Astrocyte (in vitro differentiated cells and primary cell): ENCODE data around the gene LHFPL4. TPM values are rescaled to one million over a fixed set of nuclear protein-coding genes. Genes with fewer than 3 reads are reported as not detected.

Source experiments
- DNase-seq: peaks from one replicate; pipeline ENCODE4 v3.0.0-alpha.2; 2010; ENCODE audit warnings: low read depth
- FAIRE-seq: peaks from 2 replicates; lab custom pipeline; 2011; peaks lifted over from hg19 to GRCh38; lab: Jason Lieb, UNC
- H2AFZ ChIP-seq: 2 replicates; pipeline ENCODE4 v1.6.0; 2012; ENCODE audit warnings: low read depth, low read length, inconsistent platforms
- H3K27ac ChIP-seq: 2 replicates; pipeline ENCODE4 v1.5.1; 2011; ENCODE audit warnings: low read depth, low read length, inconsistent platforms
- H3K27me3 ChIP-seq: 2 replicates; pipeline ENCODE4 v1.6.0; 2011; ENCODE audit warnings: low read length, inconsistent platforms; ENCODE audit not compliant: insufficient read depth
- H3K36me3 ChIP-seq: 2 replicates; pipeline ENCODE4 v1.5.1; 2011; ENCODE audit warnings: low read length, inconsistent platforms; ENCODE audit not compliant: insufficient read depth
- H3K4me1 ChIP-seq: 2 replicates; pipeline ENCODE4 v1.5.1; 2011; ENCODE audit warnings: low read length, inconsistent platforms; ENCODE audit not compliant: insufficient read depth
- H3K4me2 ChIP-seq: 2 replicates; pipeline ENCODE4 v1.6.0; 2012; ENCODE audit warnings: low read length, inconsistent platforms
- H3K4me3 ChIP-seq: 2 replicates; pipeline ENCODE4 v1.5.1; 2011; ENCODE audit warnings: low read depth, mild to moderate bottlenecking, low read length, inconsistent platforms; ENCODE audit not compliant: insufficient read depth
- H3K79me2 ChIP-seq: 2 replicates; pipeline ENCODE4 v1.6.0; 2012; ENCODE audit warnings: mild to moderate bottlenecking, low read length, inconsistent platforms; ENCODE audit not compliant: insufficient read depth
- H3K9ac ChIP-seq: 2 replicates; pipeline ENCODE4 v1.6.0; 2012; ENCODE audit warnings: mild to moderate bottlenecking, low read length, inconsistent platforms
- H3K9me3 ChIP-seq: 2 replicates; pipeline ENCODE4 v1.5.1; 2012; ENCODE audit warnings: low read depth, mild to moderate bottlenecking, low read length, inconsistent platforms; ENCODE audit not compliant: insufficient read depth
- H4K20me1 ChIP-seq: 2 replicates; pipeline ENCODE4 v1.6.0; 2012; ENCODE audit warnings: low read length, inconsistent platforms; ENCODE audit not compliant: insufficient read depth
- H3K27ac Mint-ChIP-seq: one replicate; pipeline ENCODE4 v1.8.0; 2021; ENCODE audit warnings: mild to moderate bottlenecking, mixed read lengths; ENCODE audit not compliant: unreplicated experiment
- H3K27me3 Mint-ChIP-seq: one replicate; pipeline ENCODE4 v1.8.0; 2021; ENCODE audit warnings: low read depth, mixed read lengths; ENCODE audit not compliant: unreplicated experiment
- H3K36me3 Mint-ChIP-seq: one replicate; pipeline ENCODE4 v1.8.0; 2021; ENCODE audit warnings: low read depth, mixed read lengths; ENCODE audit not compliant: unreplicated experiment
- H3K4me1 Mint-ChIP-seq: one replicate; pipeline ENCODE4 v1.8.0; 2021; ENCODE audit warnings: low read depth, mixed read lengths; ENCODE audit not compliant: unreplicated experiment
- H3K4me3 Mint-ChIP-seq: one replicate; pipeline ENCODE4 v1.8.0; 2021; ENCODE audit warnings: mild to moderate bottlenecking, moderate library complexity, mixed read lengths; ENCODE audit not compliant: unreplicated experiment
- H3K9me3 Mint-ChIP-seq: one replicate; pipeline ENCODE4 v1.8.0; 2021; ENCODE audit warnings: mild to moderate bottlenecking, mixed read lengths; ENCODE audit not compliant: unreplicated experiment
- EZH2 ChIP-seq: IDR thresholded peaks from 2 replicates; pipeline ENCODE4 v1.6.1; 2012; ENCODE audit warnings: mild to moderate bottlenecking, low read length, inconsistent platforms; ENCODE audit not compliant: insufficient read depth
- total RNA-seq: library from RNA; stranded (reverse); gene quantifications from 2 replicates; pipeline ENCODE4 v1.2.1, GENCODE V29; 2021
- TF ChIP-seq, protein P1 (sequence below): IDR thresholded peaks from 2 replicates; pipeline ENCODE4 v1.5.1; 2011; ENCODE audit warnings: low read depth, mild to moderate bottlenecking, inconsistent platforms, low read length, moderate library complexity; ENCODE audit not compliant: insufficient read depth

LHFPL4 gene
- total RNA-seq, 1 donor from 2014 or later: 0.11 TPM

DNA sequence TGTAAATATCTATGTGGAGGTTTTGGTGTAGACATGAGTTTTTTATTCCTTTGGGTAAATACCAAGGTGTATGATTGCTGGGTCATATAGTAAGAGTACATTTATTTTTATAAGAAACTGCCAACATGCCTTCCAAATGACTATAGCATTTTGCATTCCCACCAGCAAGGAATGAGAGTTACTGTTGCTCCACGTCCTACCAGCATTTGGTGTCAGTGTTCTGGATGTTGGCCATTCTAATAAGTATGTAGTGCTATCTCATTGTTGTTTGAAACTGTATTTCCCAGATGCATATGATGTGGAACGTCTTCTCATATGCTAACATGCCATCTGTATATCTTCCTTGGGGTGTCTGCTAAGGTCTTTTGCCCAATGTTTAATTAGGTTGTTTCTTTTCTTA, 38.7 kb downstream of the LHFPL4 start:
- no peaks in the 10 kb centered on the region for H3K36me3 Mint-ChIP-seq
- DNase-seq (no peak), FAIRE-seq (no peak)
- no peak overlapping the region for H2AFZ ChIP-seq
- H3K36me3 ChIP-seq: no peaks in the 10 kb centered on the region
- no peak for TF ChIP-seq EZH2
- TF ChIP-seq, protein P1, sequence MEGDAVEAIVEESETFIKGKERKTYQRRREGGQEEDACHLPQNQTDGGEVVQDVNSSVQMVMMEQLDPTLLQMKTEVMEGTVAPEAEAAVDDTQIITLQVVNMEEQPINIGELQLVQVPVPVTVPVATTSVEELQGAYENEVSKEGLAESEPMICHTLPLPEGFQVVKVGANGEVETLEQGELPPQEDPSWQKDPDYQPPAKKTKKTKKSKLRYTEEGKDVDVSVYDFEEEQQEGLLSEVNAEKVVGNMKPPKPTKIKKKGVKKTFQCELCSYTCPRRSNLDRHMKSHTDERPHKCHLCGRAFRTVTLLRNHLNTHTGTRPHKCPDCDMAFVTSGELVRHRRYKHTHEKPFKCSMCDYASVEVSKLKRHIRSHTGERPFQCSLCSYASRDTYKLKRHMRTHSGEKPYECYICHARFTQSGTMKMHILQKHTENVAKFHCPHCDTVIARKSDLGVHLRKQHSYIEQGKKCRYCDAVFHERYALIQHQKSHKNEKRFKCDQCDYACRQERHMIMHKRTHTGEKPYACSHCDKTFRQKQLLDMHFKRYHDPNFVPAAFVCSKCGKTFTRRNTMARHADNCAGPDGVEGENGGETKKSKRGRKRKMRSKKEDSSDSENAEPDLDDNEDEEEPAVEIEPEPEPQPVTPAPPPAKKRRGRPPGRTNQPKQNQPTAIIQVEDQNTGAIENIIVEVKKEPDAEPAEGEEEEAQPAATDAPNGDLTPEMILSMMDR: no peak
- H3K4me1 ChIP-seq: no peaks in the 10 kb centered on the region
- H4K20me1 ChIP-seq: no peaks in the 10 kb centered on the region
- no peaks in the 10 kb centered on the region for H3K27me3 ChIP-seq
- peaks cover 12% of the 10 kb centered on the region for H3K27me3 Mint-ChIP-seq
- no peaks in the 10 kb centered on the region for H3K4me1 Mint-ChIP-seq
- H3K27ac Mint-ChIP-seq: no peak overlapping the region
- H3K4me2 ChIP-seq: no peak overlapping the region
- H3K4me3 Mint-ChIP-seq: no peak overlapping the region
- H3K27ac ChIP-seq: no peak overlapping the region
- H3K9me3 ChIP-seq: no peaks in the 10 kb centered on the region
- H3K79me2 ChIP-seq: no peaks in the 10 kb centered on the region
- H3K4me3 ChIP-seq: no peak overlapping the region
- H3K9me3 Mint-ChIP-seq: no peaks in the 10 kb centered on the region
- H3K9ac ChIP-seq: no peak overlapping the region

GRCh38 chr3:9514306-9514705, 39.3 kb downstream of the LHFPL4 start:
- Histone ChIP-seq H3K36me3 (no peaks in the 10 kb centered on the region), H4K20me1 (no peaks in the 10 kb centered on the region), H3K9ac (no peak overlapping the region), H3K4me1 (no peaks in the 10 kb centered on the region), H2AFZ (no peak overlapping the region), H3K79me2 (no peaks in the 10 kb centered on the region), H3K4me3 (no peak overlapping the region), H3K27ac (no peak overlapping the region), H3K27me3 (peaks cover 4% of the 10 kb centered on the region), H3K4me2 (no peak overlapping the region), H3K9me3 (no peaks in the 10 kb centered on the region)
- Mint-ChIP-seq H3K4me1 (no peaks in the 10 kb centered on the region), H3K4me3 (no peak overlapping the region), H3K27me3 (peaks cover 11% of the 10 kb centered on the region), H3K36me3 (no peaks in the 10 kb centered on the region), H3K27ac (no peak overlapping the region), H3K9me3 (no peaks in the 10 kb centered on the region)
- FAIRE-seq: no peak
- TF ChIP-seq EZH2: no peak
- TF ChIP-seq, protein P1: no peak
- DNase-seq: no peak

DNA sequence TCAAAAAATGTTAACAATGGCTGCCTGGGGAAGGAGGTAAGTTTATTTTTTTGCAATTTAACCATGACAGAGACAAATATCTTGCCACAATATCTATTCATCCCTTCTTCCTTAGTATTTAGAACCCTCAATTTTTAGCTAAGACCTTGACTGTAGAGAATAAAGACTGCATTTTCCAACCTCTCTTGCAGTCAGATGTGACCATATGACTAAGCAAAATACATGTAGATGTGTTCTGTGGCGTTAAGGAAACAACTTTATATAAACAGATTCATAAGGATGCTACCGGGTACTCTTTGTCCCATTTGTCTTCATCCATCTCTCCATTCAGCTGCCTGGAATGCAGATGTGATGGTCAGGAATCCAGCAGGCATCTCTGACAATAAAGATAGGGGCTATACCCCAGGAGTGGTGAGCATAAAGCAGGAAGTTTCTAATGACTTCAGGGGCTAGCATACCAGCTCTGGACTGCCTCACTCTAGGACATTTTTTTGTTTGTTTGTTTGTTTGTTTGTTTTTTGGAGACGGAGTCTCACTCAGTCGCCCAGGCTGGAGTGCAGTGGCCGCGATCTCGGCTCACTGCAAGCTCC, 41.1 kb downstream of the LHFPL4 start:
- Histone ChIP-seq H3K79me2 (no peaks in the 10 kb centered on the region), H3K27ac (no peak overlapping the region), H3K4me3 (no peak overlapping the region), H3K9me3 (no peaks in the 10 kb centered on the region), H4K20me1 (no peaks in the 10 kb centered on the region), H3K4me2 (no peak overlapping the region), H3K9ac (no peak overlapping the region), H3K36me3 (no peaks in the 10 kb centered on the region), H3K4me1 (no peaks in the 10 kb centered on the region), H2AFZ (no peak overlapping the region), H3K27me3 (peaks cover 20% of the 10 kb centered on the region)
- no peaks in the 10 kb centered on the region for H3K9me3 Mint-ChIP-seq
- no peak overlapping the region for H3K4me3 Mint-ChIP-seq
- no peak for DNase-seq
- FAIRE-seq: no peak
- no peaks in the 10 kb centered on the region for H3K4me1 Mint-ChIP-seq
- H3K27ac Mint-ChIP-seq: no peak overlapping the region
- peaks cover 21% of the 10 kb centered on the region for H3K27me3 Mint-ChIP-seq
- H3K36me3 Mint-ChIP-seq: no peaks in the 10 kb centered on the region
- TF ChIP-seq EZH2: no peak
- TF ChIP-seq, protein P1: no peak
